SK-N-MC (cell line): ENCODE data around the gene GNG8.

Source experiments
- EZH2 ChIP-seq: fragments of 200-600 bp; sonication (generic); IDR thresholded peaks from one replicate; pipeline ENCODE4 v1.6.1; 2017; ENCODE audit warnings: antibody characterized with exemption
- POLR2AphosphoS5 ChIP-seq: IDR thresholded peaks from 2 replicates; pipeline ENCODE4 v1.6.1; 2012; ENCODE audit warnings: mild to moderate bottlenecking, low read depth, low read length, borderline replicate concordance

DNA sequence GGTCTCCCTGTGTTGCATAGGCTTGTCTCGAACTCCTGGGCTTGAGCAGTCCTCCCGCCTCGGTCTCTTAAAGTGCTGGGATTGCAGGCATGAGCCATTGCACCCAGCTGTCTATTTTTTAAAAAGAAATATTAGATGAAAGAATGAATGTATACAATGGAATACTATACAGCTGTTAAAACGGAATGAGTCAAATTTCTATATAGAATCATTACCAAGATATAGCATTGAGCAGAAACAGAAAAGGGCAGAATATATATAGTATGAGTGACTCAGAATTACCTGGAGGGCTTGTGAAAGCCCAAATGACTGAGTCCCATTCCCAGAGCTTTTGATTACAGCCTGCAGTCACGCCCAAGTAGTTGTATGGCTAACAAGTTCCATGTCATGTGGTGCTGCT lies 20.5 kb upstream of the GNG8 start:
- no peak for TF ChIP-seq POLR2AphosphoS5
- no peak for TF ChIP-seq EZH2
